GM18909 (cell line): Measurements from ENCODE around the gene TMEM14C.
A peak's percentile ranks its signal among the peaks of the same experiment; 100 is the strongest.

Source experiments
- ATAC-seq: cut with Tn5 transposase; IDR thresholded peaks from one replicate; pipeline ENCODE4 v1.9.1; 2021; ENCODE audit warnings: mild to moderate bottlenecking; ENCODE audit not compliant: unreplicated experiment, poor library complexity

The TMEM14C gene

DNA sequence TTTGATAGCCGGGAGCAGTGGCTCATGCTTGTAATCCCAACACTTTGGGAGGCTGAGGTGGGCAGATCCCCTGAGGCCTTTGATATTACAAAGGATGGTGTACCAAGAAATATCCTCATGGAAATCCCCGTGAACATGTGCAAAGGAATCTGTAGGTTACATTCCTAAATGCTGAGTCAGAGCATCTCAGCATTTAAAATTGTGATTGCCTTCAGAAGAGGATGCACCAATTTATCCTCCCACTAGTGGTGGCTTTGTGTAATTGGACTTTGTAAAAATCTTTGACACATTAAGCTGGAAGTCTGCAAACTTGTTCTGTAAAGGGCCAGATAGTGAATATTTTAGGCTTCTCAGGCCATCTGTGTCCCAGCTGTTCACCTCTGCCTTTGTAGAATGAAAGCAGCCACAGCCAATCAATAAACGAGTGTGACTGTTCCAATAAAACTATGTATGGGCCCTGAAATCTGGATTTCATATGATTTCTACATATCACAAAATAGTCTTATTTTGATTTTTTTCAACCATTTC lies 36.5 kb downstream of the TMEM14C start:
- peak; percentile 76 for ATAC-seq

DNA sequence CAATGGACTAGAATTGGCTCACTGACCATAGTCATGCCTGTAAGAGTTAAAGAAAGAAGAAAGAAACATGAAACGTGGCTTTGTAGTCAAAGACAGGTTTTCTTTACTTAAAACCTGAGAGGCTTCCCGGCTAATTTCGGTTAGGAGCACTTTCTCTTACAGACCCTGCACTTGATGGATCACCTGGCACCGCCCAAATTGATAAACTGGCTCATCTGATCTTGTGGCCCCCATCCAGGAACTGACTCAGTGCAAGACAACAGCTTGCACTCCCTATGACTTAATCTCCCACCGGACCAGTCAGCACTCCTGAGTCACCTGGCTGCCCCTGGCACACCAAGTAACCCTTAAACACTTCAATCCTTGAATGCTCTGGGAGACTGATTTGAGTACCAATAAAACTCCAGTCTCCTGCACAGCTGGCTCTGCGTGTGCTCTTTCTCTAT lies 37.0 kb downstream of the TMEM14C start:
- no peak for ATAC-seq

DNA sequence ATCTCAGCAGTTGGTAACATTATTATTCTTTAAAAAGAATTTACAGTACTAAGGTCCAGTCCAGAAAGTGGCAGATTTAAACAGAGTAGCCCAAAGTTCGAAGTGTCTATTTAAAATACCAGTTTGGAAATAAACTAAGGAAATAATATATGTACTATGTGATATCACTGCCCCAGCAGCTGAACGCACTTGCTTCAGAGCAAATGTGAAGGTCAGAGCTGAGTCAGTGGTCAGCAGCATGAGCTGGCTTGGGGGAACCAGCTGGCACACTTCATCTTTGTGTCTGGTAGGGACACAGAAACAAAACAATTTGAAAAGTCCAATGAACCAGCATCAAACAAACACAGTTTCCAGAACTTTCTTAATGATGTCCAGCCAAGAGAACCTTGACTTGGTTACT lies 40.1 kb downstream of the TMEM14C start:
- ATAC-seq: no peak

DNA sequence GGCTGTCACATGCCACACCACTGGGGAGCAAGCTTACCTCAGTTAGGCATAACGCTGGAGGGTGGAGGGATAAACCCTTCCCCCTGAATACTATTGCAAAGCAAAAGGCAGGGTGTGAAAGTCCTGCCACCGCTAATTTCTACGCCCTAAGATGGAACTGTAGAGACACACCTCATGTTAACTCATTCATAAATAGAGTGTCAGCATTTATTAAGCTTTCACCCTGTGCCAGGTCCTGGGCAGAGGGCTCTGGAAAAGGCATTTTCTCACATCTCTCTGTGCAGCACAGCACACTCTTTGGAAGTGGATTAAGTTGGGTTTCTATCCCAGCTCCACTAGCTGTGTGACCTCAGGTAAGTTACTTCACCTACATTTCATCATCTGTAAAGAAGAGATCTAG lies 46.5 kb downstream of the TMEM14C start:
- no peak for ATAC-seq

DNA sequence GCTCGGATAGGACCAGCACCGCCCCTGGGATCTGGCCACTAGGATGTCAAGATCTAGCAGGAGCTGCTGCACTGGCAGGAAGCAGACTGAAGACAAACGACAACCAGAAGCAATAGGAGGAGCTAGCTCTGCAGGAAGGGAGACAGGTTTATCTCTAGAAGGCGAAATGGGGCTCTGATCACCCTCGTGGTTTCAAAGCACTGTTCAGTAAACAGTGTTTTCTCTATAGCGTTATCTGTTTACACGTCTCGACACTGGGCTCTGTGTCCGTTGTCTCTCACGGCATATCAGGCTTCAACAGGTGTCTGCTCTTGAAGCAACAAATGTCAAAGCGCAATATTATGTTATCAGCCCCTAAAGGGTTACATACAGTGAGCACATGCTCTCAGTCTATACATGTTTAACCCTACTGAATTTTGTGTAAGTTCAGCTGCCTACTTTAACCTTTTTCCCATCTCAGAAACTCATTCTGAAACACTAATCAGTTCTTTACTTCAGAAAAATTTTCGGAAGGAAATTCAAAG lies 48.6 kb downstream of the TMEM14C start:
- no peak for ATAC-seq

- no peak for ATAC-seq
Measured at GRCh38 chr6:10778230-10778629, 55.4 kb downstream of the TMEM14C start.

GRCh38 chr6:10779076-10779475 lies 56.2 kb downstream of the TMEM14C start:
- ATAC-seq: no peak
